Fibroblast of skin of left quadriceps (primary cell): ENCODE measurements around the gene HAP1.
A peak's percentile ranks its signal among the peaks of the same experiment; 100 is the strongest.
"Not testable (repeated sequence)": the region's sequence is repeated elsewhere in the genome, so short reads cannot be mapped to it uniquely, and the experiment has no call there.

Experiments used
- DNase-seq, 2 experiments: peaks; one replicate each; pipeline ENCODE4 v3.0.0-alpha.2; 2013; ENCODE audit warnings: low read depth in 2 of 2

Gene HAP1

GRCh38 chr17:41734139-41734948 is at the start of gene HAP1:
TSS of gene HAP1 (minus strand) at chr17:41734643. CDS start at chr17:41734634, 9 bp downstream.
- DNase-seq = no peak

GRCh38 chr17:41782142-41782541 is 47.7 kb upstream of the HAP1 start:
- no peak for DNase-seq

GRCh38 chr17:41781404-41782110 is 47.1 kb upstream of the HAP1 start:
- DNase-seq = no peak

- no peak for DNase-seq
Observed at GRCh38 chr17:41779954-41780353, 45.5 kb upstream of the HAP1 start.

- no peak for DNase-seq
Observed at GRCh38 chr17:41777574-41778188, 43.2 kb upstream of the HAP1 start.

GRCh38 chr17:41777157-41777573 is 42.7 kb upstream of the HAP1 start:
- DNase-seq = no peak

- DNase-seq = not testable (repeated sequence)
Observed at GRCh38 chr17:41776262-41776900, 41.9 kb upstream of the HAP1 start.

GRCh38 chr17:41775394-41776226 is 41.2 kb upstream of the HAP1 start:
- DNase-seq = no peak

- no peak for DNase-seq
Observed at GRCh38 chr17:41773731-41774193, 39.3 kb upstream of the HAP1 start.

- peak in 1 of 2 experiments; percentile 29 for DNase-seq
Observed at GRCh38 chr17:41773190-41773588, 38.7 kb upstream of the HAP1 start.

- no peak for DNase-seq
Observed at GRCh38 chr17:41772586-41773189, 38.2 kb upstream of the HAP1 start.

- no peak for DNase-seq
Observed at GRCh38 chr17:41772218-41772585, 37.8 kb upstream of the HAP1 start.

GRCh38 chr17:41771389-41772206 is 37.2 kb upstream of the HAP1 start:
- DNase-seq = no peak

GRCh38 chr17:41769985-41770384 is 35.5 kb upstream of the HAP1 start:
- no peak for DNase-seq

GRCh38 chr17:41769346-41769862 is 35.0 kb upstream of the HAP1 start:
- no peak for DNase-seq

GRCh38 chr17:41768682-41769288 is 34.3 kb upstream of the HAP1 start:
- DNase-seq = no peak

- DNase-seq = no peak
Observed at GRCh38 chr17:41767324-41768042, 33.0 kb upstream of the HAP1 start.

- no peak for DNase-seq
Observed at GRCh38 chr17:41766135-41766534, 31.7 kb upstream of the HAP1 start.

- DNase-seq = no peak
Observed at GRCh38 chr17:41763327-41763726, 28.9 kb upstream of the HAP1 start.
